HG02763 (cell line): ENCODE measurements around the gene S100A1.

ENCODE experiments used
- ATAC-seq: cut with Tn5 transposase; IDR thresholded peaks from one replicate; pipeline ENCODE4 v1.9.1; 2021; ENCODE audit warnings: mild to moderate bottlenecking, moderate library complexity; ENCODE audit not compliant: unreplicated experiment

The S100A1 gene

DNA sequence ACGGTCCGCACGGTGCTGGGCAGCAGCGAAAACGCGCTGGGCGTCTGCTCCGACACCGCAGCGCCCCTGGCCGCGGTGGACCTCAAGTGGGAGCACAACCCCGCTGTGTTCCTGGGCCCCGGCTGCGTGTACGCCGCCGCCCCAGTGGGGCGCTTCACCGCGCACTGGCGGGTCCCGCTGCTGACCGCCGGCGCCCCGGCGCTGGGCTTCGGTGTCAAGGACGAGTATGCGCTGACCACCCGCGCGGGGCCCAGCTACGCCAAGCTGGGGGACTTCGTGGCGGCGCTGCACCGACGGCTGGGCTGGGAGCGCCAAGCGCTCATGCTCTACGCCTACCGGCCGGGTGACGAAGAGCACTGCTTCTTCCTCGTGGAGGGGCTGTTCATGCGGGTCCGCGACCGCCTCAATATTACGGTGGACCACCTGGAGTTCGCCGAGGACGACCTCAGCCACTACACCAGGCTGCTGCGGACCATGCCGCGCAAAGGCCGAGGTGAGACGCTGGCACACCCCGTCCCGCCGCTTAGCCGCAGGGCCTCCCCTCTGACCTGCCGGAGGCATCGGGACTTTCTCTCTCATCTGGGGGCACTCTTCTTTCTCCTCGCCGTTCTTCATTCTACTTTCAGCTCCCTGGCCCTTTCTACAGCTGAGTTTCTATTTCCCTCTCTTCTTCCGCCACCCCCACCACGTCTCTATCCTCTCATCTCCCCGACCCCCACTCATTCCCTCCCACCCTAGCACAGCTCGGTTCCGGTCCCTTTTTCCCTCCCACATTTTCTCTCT lies 51.3 kb downstream of the S100A1 start:
- ATAC-seq, result no peak

- ATAC-seq, result no peak
Observed at GRCh38 chr1:153680120-153680403, 51.8 kb downstream of the S100A1 start.
